Activated CD4-positive, alpha-beta memory T cell treated with anti-CD3 and anti-CD28 coated beads, Interleukin-2, amount 10 ng/mL, durations not matched to agents 7 days and 5 days (primary cell): ENCODE results near the gene PRDM16. TPM values are rescaled to one million over a fixed set of nuclear protein-coding genes. Genes with fewer than 3 reads are reported as not detected.

ENCODE experiments used
- CTCF ChIA-PET: fragments of 350-600 bp; sonication (Branson Sonifier 250); formaldehyde crosslinking; loops from one replicate; lab custom pipeline; 2021; ENCODE audit warnings: antibody characterized with exemption, inconsistent platforms; lab: Charles Lee
- POLR2A ChIA-PET: fragments of 350-600 bp; sonication (Branson Sonifier 250); formaldehyde crosslinking; loops from one replicate; lab custom pipeline; 2021; ENCODE audit warnings: antibody characterized with exemption; lab: Charles Lee
- DNase-seq: peaks from one replicate; pipeline ENCODE4 v3.0.0-alpha.2; 2020
- H3K27ac Mint-ChIP-seq: one replicate; pipeline ENCODE4 v1.8.0; 2021; ENCODE audit warnings: mild to moderate bottlenecking, mixed read lengths
- H3K27me3 Mint-ChIP-seq: one replicate; pipeline ENCODE4 v1.8.0; 2021; ENCODE audit warnings: mixed read lengths
- H3K36me3 Mint-ChIP-seq: one replicate; pipeline ENCODE4 v1.8.0; 2021; ENCODE audit warnings: low read depth, mixed read lengths
- H3K4me1 Mint-ChIP-seq: one replicate; pipeline ENCODE4 v1.8.0; 2021; ENCODE audit warnings: mixed read lengths
- H3K4me3 Mint-ChIP-seq: one replicate; pipeline ENCODE4 v1.8.0; 2021; ENCODE audit warnings: mild to moderate bottlenecking, mixed read lengths
- H3K9me3 Mint-ChIP-seq: one replicate; pipeline ENCODE4 v1.8.0; 2021; ENCODE audit warnings: mixed read lengths
- total RNA-seq, 2 experiments: library from RNA; stranded (reverse); gene quantifications; one replicate each; pipeline ENCODE4 v1.2.3, GENCODE V29; 2021

PRDM16 gene
- total RNA-seq, 2 experiments from 2014 or later: 0.03 to 0.20 TPM

GRCh38 chr1:3469849-3470649 lies 401.0 kb downstream of the PRDM16 start:
- H3K27ac Mint-ChIP-seq: no peak overlapping the region
- POLR2A ChIA-PET: no interaction called here
- H3K9me3 Mint-ChIP-seq: no peaks in the 10 kb centered on the region
- H3K27me3 Mint-ChIP-seq: no peaks in the 10 kb centered on the region
- H3K4me1 Mint-ChIP-seq: no peaks in the 10 kb centered on the region
- H3K4me3 Mint-ChIP-seq: no peak overlapping the region
- H3K36me3 Mint-ChIP-seq: no peaks in the 10 kb centered on the region
- CTCF ChIA-PET: no interaction called here
- no peak for DNase-seq

- Mint-ChIP-seq H3K9me3 (no peaks in the 10 kb centered on the region), H3K27me3 (no peaks in the 10 kb centered on the region), H3K4me3 (no peak overlapping the region), H3K36me3 (no peaks in the 10 kb centered on the region), H3K4me1 (no peaks in the 10 kb centered on the region), H3K27ac (no peak overlapping the region)
- ChIA-PET CTCF (no interaction called here), POLR2A (no interaction called here)
- DNase-seq: no peak
These were observed 401.8 kb downstream of the PRDM16 start for GRCh38 chr1:3470650-3471355.

GRCh38 chr1:3471356-3472087 lies 402.5 kb downstream of the PRDM16 start:
- no peak for DNase-seq
- ChIA-PET POLR2A (no interaction called here), CTCF (no interaction called here)
- Mint-ChIP-seq H3K4me3 (no peak overlapping the region), H3K9me3 (no peaks in the 10 kb centered on the region), H3K27me3 (no peaks in the 10 kb centered on the region), H3K36me3 (no peaks in the 10 kb centered on the region), H3K4me1 (no peaks in the 10 kb centered on the region), H3K27ac (no peak overlapping the region)

- no peaks in the 10 kb centered on the region for H3K27me3 Mint-ChIP-seq
- CTCF ChIA-PET: no interaction called here
- no peaks in the 10 kb centered on the region for H3K9me3 Mint-ChIP-seq
- no peak overlapping the region for H3K4me3 Mint-ChIP-seq
- POLR2A ChIA-PET: no interaction called here
- no peak for DNase-seq
- H3K36me3 Mint-ChIP-seq: no peaks in the 10 kb centered on the region
- H3K4me1 Mint-ChIP-seq: no peaks in the 10 kb centered on the region
- no peak overlapping the region for H3K27ac Mint-ChIP-seq
These were observed 403.3 kb downstream of the PRDM16 start for GRCh38 chr1:3472088-3472850.

- H3K4me1 Mint-ChIP-seq: no peaks in the 10 kb centered on the region
- no peak overlapping the region for H3K27ac Mint-ChIP-seq
- POLR2A ChIA-PET: no interaction called here
- CTCF ChIA-PET: no interaction called here
- no peaks in the 10 kb centered on the region for H3K36me3 Mint-ChIP-seq
- no peak overlapping the region for H3K4me3 Mint-ChIP-seq
- H3K9me3 Mint-ChIP-seq: no peaks in the 10 kb centered on the region
- H3K27me3 Mint-ChIP-seq: no peaks in the 10 kb centered on the region
- DNase-seq: no peak
These were observed 403.9 kb downstream of the PRDM16 start for GRCh38 chr1:3472906-3473305.

DNA sequence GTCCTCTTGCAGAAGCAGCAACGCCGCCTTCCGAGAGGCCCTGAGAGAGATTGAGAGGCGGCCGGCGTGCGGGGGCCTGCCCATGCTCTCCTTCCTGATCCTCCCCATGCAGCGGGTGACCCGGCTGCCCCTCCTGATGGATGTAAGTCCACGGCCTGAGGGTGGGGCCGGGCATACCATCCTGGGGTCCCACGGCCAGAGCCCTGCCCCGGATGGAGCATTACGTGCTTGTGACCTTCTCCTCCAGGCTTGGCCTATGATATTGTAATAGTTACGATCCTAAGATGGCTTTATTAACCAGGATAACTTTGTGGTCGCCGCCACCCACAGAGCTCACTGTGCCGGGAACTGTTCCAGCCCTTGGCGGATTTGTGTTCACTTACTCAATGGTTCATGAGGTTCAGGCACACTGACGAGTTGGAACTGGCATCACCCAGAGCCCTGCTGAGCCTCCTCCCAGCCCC lies 404.4 kb downstream of the PRDM16 start:
- no peak for DNase-seq
- CTCF ChIA-PET: no interaction called here
- Mint-ChIP-seq H3K36me3 (no peaks in the 10 kb centered on the region), H3K4me1 (no peaks in the 10 kb centered on the region), H3K27ac (no peak overlapping the region), H3K4me3 (no peak overlapping the region), H3K27me3 (no peaks in the 10 kb centered on the region), H3K9me3 (no peaks in the 10 kb centered on the region)
- POLR2A ChIA-PET: no interaction called here

DNA sequence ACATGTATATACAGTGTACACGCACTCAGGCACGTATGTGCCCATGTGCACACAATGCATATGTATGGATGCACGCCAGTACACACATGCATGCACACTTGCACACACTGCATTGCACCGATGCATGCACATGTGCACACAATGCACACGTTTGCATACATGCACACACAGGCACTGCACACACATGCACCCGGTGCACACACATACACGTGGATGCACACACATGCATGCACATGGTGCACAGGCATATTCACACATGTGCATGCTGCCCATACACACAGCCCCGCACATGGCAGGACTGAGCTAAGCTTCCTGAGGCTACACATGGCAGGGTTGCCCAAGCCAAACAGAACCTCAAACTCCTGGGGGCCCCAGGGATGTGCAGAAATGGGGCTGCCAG lies 405.0 kb downstream of the PRDM16 start:
- Mint-ChIP-seq H3K9me3 (no peaks in the 10 kb centered on the region), H3K36me3 (no peaks in the 10 kb centered on the region), H3K4me1 (no peaks in the 10 kb centered on the region), H3K27ac (no peak overlapping the region), H3K27me3 (no peaks in the 10 kb centered on the region), H3K4me3 (no peak overlapping the region)
- no peak for DNase-seq
- POLR2A ChIA-PET: no interaction called here
- CTCF ChIA-PET: no interaction called here

GRCh38 chr1:3474421-3474820 lies 405.4 kb downstream of the PRDM16 start:
- ChIA-PET POLR2A (no interaction called here), CTCF (no interaction called here)
- Mint-ChIP-seq H3K27me3 (no peaks in the 10 kb centered on the region), H3K9me3 (no peaks in the 10 kb centered on the region), H3K27ac (no peak overlapping the region), H3K4me3 (no peak overlapping the region), H3K36me3 (no peaks in the 10 kb centered on the region), H3K4me1 (no peaks in the 10 kb centered on the region)
- no peak for DNase-seq

DNA sequence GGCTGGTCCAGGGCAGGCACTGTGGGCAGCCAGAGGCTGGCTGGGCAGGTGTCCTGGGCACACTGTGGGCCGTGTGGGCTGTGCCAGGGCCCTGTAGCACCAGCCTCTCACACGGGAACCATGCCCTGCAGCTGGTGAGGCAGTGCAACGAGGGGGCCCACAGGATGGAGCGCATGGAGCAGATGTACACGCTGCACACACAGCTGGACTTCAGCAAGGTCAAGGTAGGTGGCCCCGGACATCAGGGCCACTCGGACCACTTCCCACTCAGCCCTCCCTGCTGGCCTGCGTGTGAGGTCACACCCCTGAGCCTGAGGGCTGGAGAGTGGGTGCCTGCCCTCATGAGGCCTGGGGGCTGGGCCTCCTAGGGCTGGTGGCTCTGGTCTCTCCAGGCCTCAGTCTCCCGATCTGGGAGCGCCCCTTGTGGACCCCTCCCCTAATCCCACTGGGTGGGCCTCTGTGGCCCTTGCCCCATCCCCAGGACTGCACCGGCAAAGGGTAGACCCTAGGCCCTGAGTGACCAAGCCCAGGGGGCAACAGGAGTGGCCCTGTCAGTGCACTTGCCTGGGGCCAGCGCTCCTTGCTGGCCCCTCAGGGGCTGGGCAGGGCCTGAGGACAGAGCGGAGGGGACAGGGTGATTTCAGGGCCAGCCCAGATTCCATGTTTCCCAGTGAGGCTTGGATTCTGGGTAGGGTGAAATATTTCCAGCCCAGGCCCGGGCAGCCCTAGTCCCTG lies 407.0 kb downstream of the PRDM16 start:
- Mint-ChIP-seq H3K36me3 (no peaks in the 10 kb centered on the region), H3K4me1 (no peaks in the 10 kb centered on the region), H3K27ac (no peak overlapping the region), H3K4me3 (no peak overlapping the region), H3K9me3 (no peaks in the 10 kb centered on the region), H3K27me3 (no peaks in the 10 kb centered on the region)
- POLR2A ChIA-PET: no interaction called here
- CTCF ChIA-PET: no interaction called here
- DNase-seq: no peak

- CTCF ChIA-PET: no interaction called here
- POLR2A ChIA-PET: no interaction called here
These were observed 407.7 kb downstream of the PRDM16 start for GRCh38 chr1:3476666-3477065.

GRCh38 chr1:3477241-3477995 lies 408.4 kb downstream of the PRDM16 start:
- Mint-ChIP-seq H3K4me3 (no peak overlapping the region), H3K36me3 (no peaks in the 10 kb centered on the region), H3K4me1 (no peaks in the 10 kb centered on the region), H3K9me3 (no peaks in the 10 kb centered on the region), H3K27me3 (no peaks in the 10 kb centered on the region), H3K27ac (no peak overlapping the region)
- POLR2A ChIA-PET: no interaction called here
- DNase-seq: no peak
- CTCF ChIA-PET: no interaction called here

More at GRCh38 chr1:3476666-3477065, 407.7 kb downstream of the PRDM16 start:
- Mint-ChIP-seq H3K4me3 (no peak overlapping the region), H3K27me3 (no peaks in the 10 kb centered on the region), H3K9me3 (no peaks in the 10 kb centered on the region), H3K36me3 (no peaks in the 10 kb centered on the region), H3K4me1 (no peaks in the 10 kb centered on the region), H3K27ac (no peak overlapping the region)
- DNase-seq: no peak

DNA sequence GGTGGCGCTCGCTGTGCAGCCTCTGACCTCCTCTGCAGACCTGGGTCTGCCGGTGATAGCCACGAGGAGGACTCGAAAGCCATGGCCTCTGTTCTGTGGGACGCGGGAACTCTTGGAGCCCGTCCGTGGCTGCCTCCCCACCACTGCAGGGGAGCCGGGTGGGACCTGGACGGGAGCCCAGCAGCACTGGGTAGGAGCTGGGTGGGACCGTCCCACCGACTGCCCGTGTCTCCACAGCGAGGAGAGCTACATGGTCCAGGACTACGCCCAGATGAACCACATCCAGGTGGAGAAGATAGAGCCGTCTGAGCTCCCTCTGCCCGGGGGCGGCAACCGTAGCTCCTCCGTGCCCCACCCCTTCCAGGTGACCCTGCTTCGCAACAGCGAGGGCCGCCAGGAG lies 409.2 kb downstream of the PRDM16 start:
- DNase-seq: no peak
- no peaks in the 10 kb centered on the region for H3K36me3 Mint-ChIP-seq
- CTCF ChIA-PET: no interaction called here
- no peak overlapping the region for H3K4me3 Mint-ChIP-seq
- POLR2A ChIA-PET: no interaction called here
- no peaks in the 10 kb centered on the region for H3K9me3 Mint-ChIP-seq
- no peaks in the 10 kb centered on the region for H3K4me1 Mint-ChIP-seq
- no peaks in the 10 kb centered on the region for H3K27me3 Mint-ChIP-seq
- no peak overlapping the region for H3K27ac Mint-ChIP-seq
